Hematopoietic multipotent progenitor cell treated with erythropoietin and hydrocortisone succinate and interleukin-3 and kit ligand, for 8 days (in vitro differentiated cells): ENCODE measurements around the gene KAZALD1.
A peak's percentile ranks its signal among the peaks of the same experiment; 100 is the strongest.

ENCODE experiments used
- DNase-seq: peaks from one replicate; pipeline ENCODE4 v3.0.0-alpha.2; 2015

KAZALD1 gene

DNA sequence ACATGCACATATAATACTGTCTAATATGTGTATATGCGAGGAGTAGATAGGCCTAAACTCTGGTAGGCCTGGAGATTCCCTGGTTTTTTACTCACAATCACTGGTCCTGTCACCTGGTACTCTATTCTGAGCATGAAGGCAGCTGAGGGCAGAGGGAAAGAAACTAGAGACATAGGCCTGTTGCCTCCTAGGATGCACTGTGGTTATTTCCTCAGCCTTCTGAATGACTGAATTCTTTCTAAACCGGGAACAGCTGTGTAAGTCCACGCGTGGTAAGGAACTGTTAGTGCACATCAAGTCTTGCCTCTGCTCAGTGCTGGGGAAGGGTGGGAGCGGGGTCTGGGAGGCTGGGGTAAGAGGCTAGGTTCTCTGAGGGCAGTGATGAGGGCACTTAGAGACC lies 7.7 kb downstream of the KAZALD1 start:
- no peak for DNase-seq

DNA sequence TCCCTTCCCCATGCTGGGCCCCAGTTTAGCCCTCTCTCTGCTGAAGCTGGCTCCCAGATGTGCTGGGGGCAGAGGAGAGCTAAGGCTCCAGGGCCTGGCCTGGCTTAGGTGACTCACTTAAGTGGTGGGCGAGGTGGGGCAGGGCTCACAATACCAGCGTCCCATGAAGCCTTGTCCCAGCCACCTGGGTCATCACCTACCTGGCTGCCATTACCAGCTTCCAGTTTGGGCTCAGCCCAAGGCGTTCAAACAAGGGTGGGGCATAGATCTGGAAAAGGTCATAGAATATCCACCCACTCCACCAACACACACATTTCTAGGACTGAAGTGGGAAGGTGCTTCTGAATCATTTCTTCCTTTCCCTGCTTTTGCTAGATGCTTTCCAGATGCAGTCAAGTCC lies 8.3 kb downstream of the KAZALD1 start:
- no peak for DNase-seq

DNA sequence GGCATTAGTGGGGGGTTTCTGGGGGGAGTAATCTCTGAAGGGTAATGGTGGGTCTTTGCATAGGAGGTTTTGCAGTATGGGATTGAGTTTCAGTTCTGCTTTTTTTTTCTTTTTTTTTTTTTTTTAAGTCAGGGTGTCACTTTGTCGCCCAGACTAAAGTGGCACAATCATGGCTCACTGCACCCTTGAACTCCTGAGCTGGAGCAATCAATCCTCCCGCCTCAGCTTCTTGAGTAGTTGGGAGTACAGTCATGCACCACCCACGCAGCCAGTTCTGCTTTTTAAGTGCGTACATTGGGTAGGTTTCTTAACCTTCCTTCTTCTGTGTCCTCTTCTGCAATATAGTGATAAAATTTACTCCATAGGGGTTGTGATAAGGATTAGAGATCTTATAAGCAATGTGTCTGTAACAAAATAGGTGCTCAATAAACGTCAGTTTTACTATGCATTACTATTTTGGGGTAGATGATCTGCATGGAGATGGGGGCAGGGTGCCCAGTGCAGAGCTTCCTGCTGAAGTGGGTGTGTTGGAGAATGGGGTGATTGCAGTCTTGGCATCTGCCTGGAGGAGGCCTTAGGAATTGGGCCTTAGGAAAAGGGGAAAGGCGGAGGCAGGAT lies 9.6 kb downstream of the KAZALD1 start:
- peak; percentile 57 for DNase-seq

DNA sequence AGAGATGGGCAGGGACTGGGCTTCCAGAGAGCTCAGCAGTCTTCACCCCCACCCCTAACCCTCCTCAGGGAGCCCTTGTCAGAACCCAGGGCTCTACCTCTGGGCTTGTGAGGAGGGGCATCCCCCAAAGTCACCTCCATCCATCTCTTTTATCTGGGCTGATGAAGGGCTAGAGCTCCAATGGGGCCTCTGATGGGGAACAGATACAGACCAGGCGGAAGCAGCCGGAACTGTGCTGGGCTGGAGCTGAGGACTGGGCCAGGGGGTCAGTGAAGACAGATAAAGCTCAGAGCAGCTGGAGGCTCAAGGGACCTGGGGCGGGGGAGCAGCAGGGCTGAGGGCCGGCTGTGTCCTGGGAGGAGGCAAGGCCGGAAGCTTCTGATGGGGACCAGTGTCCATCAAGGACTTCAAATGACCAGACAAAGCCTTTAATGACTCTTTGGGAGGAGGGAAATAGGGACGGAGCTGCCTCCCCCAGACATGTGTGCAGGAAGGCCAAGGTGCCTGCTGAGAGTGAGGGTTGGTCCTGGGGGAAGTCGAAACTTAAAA lies 10.2 kb downstream of the KAZALD1 start:
- no peak for DNase-seq

DNA sequence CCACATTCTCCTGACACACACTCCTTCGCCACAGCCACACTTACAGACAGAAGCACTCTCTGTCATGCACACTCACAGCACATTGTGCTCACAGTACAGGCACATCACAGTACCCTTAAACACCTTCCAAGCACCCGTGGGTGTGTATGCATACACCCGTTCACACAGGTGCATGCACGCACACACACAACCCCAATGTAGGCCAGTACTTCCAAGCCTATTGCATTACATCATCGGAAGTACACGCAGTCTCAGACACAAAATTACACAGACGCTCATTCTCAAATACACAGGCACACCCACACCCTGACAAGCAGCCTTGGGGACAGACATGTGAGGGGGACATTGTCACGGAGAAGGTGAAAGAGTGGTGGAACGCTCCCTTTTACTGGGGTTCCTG lies 11.1 kb downstream of the KAZALD1 start:
- no peak for DNase-seq

DNA sequence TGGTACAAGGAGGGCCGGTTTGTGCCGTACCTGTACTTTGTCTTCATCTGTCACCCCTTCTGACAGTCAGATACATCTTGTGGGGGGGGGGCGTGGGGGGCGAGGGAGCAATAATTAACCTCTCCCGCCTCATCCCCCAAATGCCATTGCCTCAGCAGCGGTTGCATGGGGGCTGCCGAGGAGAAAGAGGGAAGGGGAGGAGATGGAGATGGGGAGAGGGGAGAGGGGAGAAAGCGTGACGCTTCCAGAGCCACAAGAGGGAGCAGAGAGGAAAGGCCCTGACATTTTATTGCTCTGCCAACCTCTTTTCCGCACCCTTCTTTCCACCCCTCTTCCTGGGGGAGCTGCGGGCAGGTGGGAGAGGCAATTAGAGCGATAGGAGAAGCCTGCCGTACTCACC lies 11.8 kb downstream of the KAZALD1 start:
- DNase-seq, result no peak

DNA sequence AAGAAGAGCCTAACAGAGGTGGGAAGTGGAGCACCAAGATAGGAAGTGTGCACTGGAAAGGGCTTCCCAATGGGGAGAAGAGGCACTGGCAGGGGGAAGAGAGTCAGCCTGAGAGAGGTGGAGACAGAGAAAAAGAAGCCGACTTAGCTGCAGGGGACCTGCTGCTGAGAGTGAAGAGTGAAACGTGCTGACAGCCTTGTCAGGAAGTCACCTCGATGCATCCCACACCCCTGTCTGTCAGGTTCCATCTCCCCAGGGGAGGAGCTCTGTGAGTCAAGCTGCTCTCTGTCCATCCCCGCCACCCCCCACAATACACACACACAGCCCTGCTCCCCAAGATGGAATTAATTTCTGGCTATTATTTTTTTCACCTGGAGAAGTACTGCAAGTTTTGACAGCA lies 14.0 kb downstream of the KAZALD1 start:
- no peak for DNase-seq

DNA sequence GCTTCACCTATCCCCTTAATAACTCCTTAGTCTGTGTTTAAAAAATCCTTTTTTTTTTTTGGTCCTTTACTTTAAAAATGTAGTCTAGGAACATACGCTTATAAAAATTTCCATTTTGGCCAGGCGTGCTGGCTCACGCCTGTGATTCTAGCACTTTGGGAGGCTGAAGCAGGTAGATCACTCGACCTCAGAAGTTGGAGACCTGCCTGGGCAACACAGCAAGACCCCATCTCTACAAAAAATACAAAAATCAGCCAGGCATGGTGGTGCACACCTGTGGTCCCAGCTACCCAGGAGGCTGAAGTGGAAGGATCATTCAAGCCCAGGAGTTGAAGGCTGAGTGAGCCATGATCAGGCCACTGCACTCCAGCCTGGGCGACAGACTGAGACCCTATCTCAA lies 14.8 kb downstream of the KAZALD1 start:
- DNase-seq, result no peak

DNA sequence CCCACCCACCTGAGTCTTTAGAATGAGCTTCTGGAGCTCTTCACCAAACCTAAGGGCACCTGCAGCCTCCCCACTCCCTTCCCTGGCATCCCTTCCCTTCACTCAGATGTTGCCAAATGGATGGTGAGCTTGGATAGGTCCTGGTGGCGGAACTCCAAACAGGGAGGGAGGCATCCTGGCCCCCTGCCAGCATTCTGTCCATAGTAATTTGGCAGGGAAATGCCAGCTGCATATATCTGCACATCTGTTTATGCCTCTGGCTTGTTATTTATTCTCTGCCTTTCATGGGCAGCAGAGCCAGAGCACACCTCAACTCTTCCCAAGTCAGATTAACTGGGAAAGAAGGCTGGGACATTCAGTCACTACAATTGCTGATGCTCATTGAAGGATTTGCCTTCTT lies 18.1 kb downstream of the KAZALD1 start:
- DNase-seq, result no peak

DNA sequence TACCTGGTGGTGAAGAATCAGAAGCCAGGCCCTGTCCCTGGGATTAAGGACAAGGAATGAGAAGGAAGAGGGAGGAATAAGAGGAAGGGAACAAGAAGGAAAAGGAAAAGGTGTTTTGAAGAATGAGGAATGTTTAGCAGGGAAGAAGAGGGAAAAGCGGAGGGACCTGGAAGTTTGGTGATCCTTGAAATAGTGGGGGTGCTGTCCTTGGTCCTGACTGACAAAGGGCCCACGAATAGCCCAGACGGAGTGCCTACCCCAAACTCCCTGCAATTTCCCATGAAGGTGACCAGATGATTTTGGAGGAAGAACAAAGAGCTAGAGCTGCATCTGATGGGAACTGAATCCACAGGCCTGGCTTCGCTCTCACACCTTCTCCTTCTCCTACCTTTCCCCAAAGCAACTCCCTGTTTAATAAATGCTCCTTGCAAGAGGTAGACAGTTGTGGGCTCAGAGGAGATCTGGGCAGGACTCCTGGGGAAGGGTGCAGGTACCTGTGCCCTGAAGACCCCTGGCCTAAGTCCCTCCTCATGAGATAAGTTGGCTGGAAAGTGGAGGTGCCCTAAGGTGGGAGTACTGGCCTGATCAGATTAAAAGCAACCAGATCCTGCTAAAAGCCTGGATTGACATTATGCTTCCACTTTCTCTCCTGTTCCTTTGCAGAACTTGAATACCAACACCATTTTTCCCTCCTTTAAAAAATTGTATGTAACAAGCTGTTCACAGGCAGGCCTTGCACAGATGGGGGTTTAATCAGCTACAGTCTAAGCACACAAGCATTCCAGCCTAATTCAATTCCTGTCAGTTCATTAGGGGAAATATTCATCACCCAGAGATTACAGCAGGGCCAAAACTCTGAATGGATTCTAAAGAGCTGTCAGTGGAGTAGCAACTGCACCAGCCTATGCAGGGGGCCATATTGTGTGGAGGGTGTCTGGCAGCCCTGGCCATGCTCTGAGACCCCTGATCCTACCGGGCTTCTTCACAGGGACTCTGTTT lies 19.4 kb downstream of the KAZALD1 start:
- peak; percentile 14 for DNase-seq

DNA sequence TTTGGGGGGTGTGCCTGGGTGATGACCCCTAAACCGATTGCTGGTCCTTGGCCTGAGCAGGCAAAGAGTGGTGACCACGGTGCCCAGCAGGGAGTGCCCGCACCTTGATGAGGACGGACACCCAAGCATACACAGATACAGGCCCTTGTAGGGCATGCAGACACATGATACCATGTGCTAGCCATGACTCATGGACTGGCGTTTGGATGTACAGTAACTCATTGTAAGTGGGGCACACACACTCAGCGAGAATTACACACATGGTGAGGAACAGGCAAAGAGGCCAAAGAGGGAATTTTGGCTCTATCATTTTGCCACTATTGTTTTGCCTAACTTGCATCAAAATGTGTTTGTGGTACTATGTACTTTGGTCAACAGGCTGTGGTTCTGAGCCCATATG lies 24.1 kb downstream of the KAZALD1 start:
- no peak for DNase-seq

DNA sequence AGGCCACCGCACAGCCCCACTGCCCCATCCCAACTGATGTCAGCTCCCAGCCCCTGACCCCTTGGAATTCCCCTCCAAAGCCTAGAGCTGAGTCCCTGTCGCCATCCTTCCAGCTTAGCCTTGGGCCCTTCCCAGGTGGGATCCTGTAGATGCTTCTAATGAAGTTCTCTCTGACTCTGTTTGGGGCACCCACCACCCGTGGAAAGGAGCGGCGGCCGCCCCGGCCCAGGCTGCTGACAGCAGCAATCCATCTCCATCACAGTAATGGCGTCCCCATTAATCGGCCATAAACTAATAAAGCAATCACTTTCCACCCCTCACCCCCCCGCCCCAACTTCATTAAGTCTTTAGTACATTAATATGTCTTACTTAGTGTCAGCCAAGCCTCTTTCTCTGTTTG lies 25.6 kb downstream of the KAZALD1 start:
- no peak for DNase-seq

DNA sequence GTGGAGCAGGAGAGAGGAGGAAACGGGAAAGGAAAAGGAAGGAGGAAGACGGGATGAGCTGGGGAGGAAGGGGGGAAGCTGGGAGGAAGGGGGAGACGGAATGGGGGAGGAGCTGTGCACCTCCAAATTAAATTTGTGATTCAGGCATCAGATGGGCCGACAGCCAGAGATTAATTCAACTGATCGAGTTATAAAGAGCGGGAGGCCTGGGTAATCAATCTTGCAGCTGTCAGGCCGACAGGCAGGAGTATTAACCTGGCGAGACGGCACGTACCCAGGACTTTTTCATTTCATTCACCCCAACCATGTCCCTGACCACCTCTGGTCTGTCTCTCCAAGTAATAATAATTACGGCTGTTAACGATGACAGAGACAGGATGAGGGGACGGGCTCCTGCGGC lies 26.2 kb downstream of the KAZALD1 start:
- DNase-seq, result no peak

DNA sequence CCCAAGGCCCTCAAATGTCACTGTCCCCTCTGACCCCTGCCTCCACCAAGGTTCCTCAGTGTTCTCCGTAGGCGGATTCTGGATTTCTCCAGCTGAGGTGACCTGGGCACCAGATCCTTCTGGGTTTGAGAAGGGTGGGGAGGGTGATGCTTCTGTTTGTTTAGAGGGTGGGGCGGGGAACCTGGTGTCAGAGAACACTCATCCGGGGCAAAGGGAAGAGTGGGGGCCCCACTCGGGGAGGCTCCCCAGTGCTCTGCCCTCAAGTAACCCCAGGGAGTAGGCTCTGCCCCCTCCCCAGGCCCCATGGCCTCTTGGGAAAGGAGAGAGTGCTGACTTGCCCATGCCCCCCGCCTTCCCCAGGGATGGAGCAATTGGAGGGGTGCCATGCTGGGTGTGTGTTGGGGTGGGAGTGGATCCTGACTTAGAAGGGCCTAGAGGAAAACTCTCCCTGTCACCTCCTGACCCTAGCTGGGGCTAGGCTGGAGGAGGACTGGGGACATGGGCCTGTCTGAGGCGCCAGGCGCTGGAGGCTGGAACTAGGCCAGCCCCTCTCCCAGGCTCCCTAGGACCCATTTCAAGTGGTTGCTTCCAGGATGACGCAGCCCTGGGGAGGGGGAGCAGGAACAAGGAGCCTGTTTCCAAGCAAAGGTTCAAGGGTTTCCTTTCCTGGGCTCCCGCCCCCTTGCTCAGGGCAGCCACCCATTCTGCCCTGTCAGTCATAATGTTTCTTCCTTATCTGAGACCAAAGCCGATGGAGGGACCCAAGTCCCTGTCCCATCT lies 27.9 kb downstream of the KAZALD1 start:
- DNase-seq, result no peak

DNA sequence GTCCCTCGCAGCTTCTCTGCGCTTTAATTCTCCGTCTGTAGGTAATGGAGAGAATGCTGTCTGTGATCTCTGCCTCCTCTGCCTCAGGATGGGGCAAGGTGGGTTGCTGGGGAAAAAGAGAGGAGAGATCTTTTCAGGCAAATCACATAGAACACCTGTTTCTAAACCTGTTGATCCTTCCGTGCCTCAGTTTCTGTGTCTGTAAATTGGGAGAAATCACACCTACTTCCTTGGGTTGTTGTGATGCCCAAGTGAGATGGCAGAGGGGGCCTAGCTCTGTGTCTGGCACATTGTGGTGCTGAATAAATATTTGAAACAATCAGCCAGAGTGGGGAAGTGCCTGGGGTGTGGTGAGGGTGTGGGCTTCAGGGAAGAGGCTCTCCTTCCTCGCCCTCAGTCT lies 28.8 kb downstream of the KAZALD1 start:
- no peak for DNase-seq

DNA sequence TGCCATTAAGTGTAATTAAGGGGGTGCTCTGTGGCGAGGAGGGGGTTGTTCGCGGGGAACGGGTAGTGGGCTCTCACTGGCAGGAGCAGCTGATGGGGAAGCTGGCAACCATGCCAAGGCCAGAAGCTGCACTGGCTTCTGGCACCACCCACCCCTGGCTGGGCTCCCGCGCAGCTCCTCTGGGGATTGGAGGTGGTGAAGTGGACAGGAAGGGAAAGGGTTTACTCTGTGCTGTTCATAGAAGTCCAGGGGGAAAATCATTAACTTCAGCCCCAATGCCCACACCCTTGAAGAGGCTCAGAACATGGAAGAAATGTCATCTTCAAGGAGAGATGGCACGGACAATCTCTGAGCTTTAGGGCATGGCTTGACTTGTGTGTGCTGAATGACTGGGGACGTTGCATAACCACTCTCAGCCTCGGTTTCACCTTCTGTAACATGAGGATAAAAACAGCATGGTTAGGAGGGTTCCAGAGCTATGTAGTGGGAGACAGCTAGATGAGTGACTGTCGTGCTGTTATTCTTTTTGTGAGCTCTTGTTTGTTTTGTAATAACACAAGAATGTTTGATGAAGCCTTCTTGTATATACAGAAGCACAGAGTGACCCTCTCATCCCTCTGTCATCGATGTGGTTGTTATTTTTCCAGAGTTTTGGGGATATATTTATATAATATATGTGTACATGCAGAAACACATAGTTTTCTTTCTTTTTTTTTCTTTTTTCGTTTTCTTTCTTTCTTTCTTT lies 29.9 kb downstream of the KAZALD1 start:
- DNase-seq, result no peak

DNA sequence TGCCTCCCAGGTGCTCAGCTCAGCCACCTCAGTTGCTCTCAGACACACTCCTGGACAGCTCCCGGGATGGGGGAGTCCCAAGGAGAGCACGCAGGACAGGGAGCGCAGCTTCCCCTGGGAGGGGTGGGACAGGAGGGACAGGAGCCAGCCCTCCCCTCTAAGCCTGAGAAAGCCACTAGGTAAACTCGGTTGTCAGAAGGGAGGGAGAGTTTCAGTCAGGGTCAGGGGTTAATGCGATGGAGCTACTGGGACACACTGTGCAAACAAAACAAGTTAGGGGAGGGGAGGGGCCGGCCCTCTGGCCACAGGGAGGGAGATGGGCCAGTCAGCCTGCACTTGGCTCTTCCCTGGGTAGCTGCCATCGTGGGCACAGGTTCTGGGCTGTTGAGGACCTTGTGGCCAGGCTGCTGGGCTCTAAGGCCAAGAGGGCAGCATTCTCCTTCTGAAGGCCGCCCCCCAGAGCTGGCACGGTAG lies 31.1 kb downstream of the KAZALD1 start:
- DNase-seq, result no peak

DNA sequence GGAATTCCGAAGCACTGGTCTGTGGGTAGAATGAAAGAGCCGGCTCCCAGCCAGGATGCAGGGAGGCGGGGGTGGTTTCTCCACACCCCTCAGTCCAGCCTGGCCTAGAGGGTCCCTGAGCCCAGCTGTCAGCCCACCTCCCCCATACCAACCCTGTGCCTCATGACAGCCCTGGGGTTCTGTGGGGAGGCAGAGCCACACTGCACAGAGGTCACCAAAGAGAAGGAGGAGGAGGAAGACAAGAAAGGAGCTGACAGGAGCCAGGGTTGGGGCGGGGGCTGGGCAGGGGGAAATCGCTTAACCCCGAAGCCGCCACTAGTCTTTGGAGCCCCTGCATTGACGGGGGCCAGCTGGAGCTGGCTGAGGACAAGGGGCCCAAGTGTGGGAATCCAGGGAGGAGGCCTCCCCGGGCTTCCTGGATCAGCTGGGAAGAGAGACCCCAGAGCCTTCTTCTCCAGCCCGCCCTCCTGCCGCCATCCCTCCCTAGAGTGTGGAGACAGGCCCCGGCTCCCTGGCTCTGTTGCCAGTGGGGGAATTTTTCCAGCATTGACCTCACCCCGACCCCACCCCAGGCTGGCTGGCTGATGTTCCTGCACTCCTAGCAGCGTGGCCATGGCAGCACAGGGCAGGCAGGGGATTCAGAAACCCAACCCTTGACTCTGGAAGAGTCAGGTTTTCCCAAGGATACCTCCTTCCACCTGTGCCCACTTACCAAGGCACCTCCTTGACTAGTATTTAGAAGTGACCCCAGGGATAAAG lies 32.5 kb downstream of the KAZALD1 start:
- DNase-seq, result no peak

DNA sequence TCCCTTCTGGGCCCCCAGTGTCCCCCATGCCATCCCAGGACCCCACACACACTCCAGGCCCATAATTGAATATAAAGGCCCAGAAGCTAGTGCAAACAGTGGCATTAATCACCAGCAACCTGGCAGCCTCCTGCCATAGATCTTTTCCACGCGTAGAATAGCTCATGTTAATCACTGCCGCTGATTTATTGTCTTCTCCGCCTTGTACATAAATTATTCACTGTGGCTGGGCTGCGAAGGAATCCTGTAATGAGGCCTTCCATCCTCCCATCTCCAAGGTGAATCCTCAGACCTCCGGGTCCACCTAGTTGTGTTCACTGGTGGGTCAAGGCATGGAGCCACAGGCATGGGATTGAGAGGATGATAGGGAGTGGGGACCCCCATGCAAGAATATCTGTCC lies 33.2 kb downstream of the KAZALD1 start:
- no peak for DNase-seq

DNA sequence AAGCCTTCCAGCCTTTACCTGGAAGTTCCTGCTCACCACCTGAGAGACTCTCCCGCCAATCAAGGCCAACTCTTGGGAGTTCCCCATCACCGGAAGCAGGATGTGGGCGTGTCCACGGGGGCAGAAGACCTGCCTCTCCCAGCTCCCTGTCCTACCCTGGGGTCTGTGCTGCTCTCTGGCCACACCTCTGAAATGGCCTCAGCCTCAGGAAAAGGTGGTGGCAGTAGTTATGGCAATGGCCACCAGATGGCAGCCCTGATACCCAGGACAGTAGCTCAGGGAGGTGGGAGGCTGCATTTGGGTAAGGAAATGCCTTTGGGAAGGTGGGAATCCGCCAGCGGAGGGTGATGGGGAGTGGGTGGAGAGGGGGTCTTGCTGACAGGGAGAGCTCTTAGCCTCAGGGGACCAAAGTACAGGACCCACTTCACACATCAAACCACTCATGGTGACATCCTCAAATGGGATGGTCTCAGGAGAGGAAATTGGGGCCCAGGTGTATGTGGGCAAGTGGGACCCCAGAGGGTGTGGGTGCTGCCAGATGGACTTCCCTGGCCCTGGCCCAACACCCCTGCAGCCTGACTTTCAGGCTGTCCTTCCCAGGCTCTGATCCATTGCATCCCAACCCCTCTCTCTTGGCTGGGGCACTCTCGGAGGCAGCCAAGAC lies 33.9 kb downstream of the KAZALD1 start:
- DNase-seq, result peak; percentile 69

DNA sequence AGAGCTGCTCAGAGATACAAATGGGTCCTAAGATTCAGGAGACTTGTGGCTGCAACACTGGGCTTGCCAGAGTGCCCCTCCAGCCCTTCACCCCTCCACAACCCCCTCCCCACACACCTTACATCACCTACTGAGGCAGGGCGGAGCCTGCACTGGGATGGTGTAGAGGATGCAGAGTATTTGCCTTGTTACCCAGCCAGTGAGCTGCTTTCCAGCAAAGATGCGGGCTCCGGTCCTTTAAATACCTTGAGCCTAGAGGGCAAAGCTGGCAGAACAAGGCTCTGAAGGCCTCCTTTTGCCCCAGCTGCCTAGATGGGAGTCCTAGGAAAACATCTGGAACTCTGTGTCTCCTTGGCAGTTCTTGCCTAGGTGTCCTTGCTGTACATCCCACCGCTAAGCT lies 34.6 kb downstream of the KAZALD1 start:
- no peak for DNase-seq
